ENCODE measurements around the gene RNF43. TPM values are rescaled to one million over a fixed set of nuclear protein-coding genes. Genes with fewer than 3 reads are reported as not detected.

The RNF43 gene
- total and polyA plus RNA-seq, 2 experiments from 2014 or later, result under 0.01 to 0.23 TPM

GRCh38 chr17:58412064-58412703, 5.2 kb downstream of the RNF43 start:
- DNase-seq, result no peak
- no peak overlapping the region for H2AFZ ChIP-seq
- H3F3A ChIP-seq (ENCODE audit: insufficient read depth), result no peaks in the 10 kb centered on the region
- WGBS, 2 experiments (ENCODE audit: low coverage in 1 of 2, low lambda C conversion rate in 2 of 2, missing lambda C conversion rate in 2 of 2), result 85% methylated on average over 1 of the region's 1 CpG
- H3K79me2 ChIP-seq (ENCODE audit: insufficient read depth), result no peaks in the 10 kb centered on the region
- no peaks in the 10 kb centered on the region for H3K27me3 ChIP-seq (replicated peaks; ENCODE audit: insufficient read depth)
- no peaks in the 10 kb centered on the region for H3K9me3 ChIP-seq (ENCODE audit: low read depth)
- no peak for TF ChIP-seq EZH2 (IDR thresholded peaks at IDR 0.05; ENCODE audit: insufficient read depth, poor library complexity, severe bottlenecking)
- TF ChIP-seq EZH2phosphoT487 (IDR thresholded peaks at IDR 0.05; ENCODE audit: insufficient read depth, low read depth), result no peak
- no peaks in the 10 kb centered on the region for H4K20me1 ChIP-seq (ENCODE audit: insufficient read depth)
- H3K9ac ChIP-seq, result no peak overlapping the region
- no peak overlapping the region for H3K4me2 ChIP-seq (ENCODE audit: unreplicated experiment)
- no peak overlapping the region for H3K4me3 ChIP-seq
- H3K27ac ChIP-seq, result no peak overlapping the region
- in situ Hi-C loops (cut with MboI), result no loop called here
- H3K4me1 ChIP-seq (ENCODE audit: insufficient read depth), result peaks cover 4% of the 10 kb centered on the region; the same call in 1 of the 2 replicates
- H3K9me2 ChIP-seq (ENCODE audit: insufficient read depth), result no peaks in the 10 kb centered on the region
- H3K36me3 ChIP-seq (ENCODE audit: low read depth), result no peaks in the 10 kb centered on the region

- H3K4me2 ChIP-seq (ENCODE audit: unreplicated experiment), result no peak overlapping the region
- H4K20me1 ChIP-seq (ENCODE audit: insufficient read depth), result no peaks in the 10 kb centered on the region
- H3K27ac ChIP-seq, result no peak overlapping the region
- H3K79me2 ChIP-seq (ENCODE audit: insufficient read depth), result no peaks in the 10 kb centered on the region
- no peaks in the 10 kb centered on the region for H3K9me3 ChIP-seq (ENCODE audit: low read depth)
- TF ChIP-seq EZH2phosphoT487 (IDR thresholded peaks at IDR 0.05; ENCODE audit: insufficient read depth, low read depth) (no peak), EZH2 (IDR thresholded peaks at IDR 0.05; ENCODE audit: insufficient read depth, poor library complexity, severe bottlenecking) (no peak)
- H3K36me3 ChIP-seq (ENCODE audit: low read depth), result no peaks in the 10 kb centered on the region
- in situ Hi-C loops (cut with MboI), result no loop called here
- H3K9ac ChIP-seq, result no peak overlapping the region
- peaks cover 4% of the 10 kb centered on the region; the same call in 1 of the 2 replicates for H3K4me1 ChIP-seq (ENCODE audit: insufficient read depth)
- peak; percentile 38 for DNase-seq
- no peaks in the 10 kb centered on the region for H3K9me2 ChIP-seq (ENCODE audit: insufficient read depth)
- H3F3A ChIP-seq (ENCODE audit: insufficient read depth), result no peaks in the 10 kb centered on the region
- H2AFZ ChIP-seq, result no peak overlapping the region
- no peak overlapping the region for H3K4me3 ChIP-seq
- H3K27me3 ChIP-seq (replicated peaks; ENCODE audit: insufficient read depth), result no peaks in the 10 kb centered on the region
- WGBS, 2 experiments (ENCODE audit: low coverage in 1 of 2, low lambda C conversion rate in 2 of 2, missing lambda C conversion rate in 2 of 2), result 35 to 36% methylated on average over 1 of the region's 1 CpG
Measured at GRCh38 chr17:58411408-58411894, 5.9 kb downstream of the RNF43 start.

- Histone ChIP-seq H3K9ac (no peak overlapping the region), H3K4me2 (ENCODE audit: unreplicated experiment) (no peak overlapping the region), H3K27ac (no peak overlapping the region), H3K36me3 (ENCODE audit: low read depth) (no peaks in the 10 kb centered on the region), H3F3A (ENCODE audit: insufficient read depth) (no peaks in the 10 kb centered on the region), H2AFZ (no peak overlapping the region), H3K4me3 (no peak overlapping the region), H3K27me3 (replicated peaks; ENCODE audit: insufficient read depth) (no peaks in the 10 kb centered on the region), H3K4me1 (ENCODE audit: insufficient read depth) (peaks cover 4% of the 10 kb centered on the region; the same call in 1 of the 2 replicates), H3K9me3 (ENCODE audit: low read depth) (no peaks in the 10 kb centered on the region), H3K9me2 (ENCODE audit: insufficient read depth) (no peaks in the 10 kb centered on the region), H3K79me2 (ENCODE audit: insufficient read depth) (no peaks in the 10 kb centered on the region), H4K20me1 (ENCODE audit: insufficient read depth) (no peaks in the 10 kb centered on the region)
- in situ Hi-C loops (cut with MboI), result no loop called here
- DNase-seq, result no peak
- TF ChIP-seq EZH2phosphoT487 (IDR thresholded peaks at IDR 0.05; ENCODE audit: insufficient read depth, low read depth), result no peak
- no peak for TF ChIP-seq EZH2 (IDR thresholded peaks at IDR 0.05; ENCODE audit: insufficient read depth, poor library complexity, severe bottlenecking)
Measured at GRCh38 chr17:58410714-58411407, 6.5 kb downstream of the RNF43 start.

GRCh38 chr17:58409432-58409831, 7.9 kb downstream of the RNF43 start:
- DNase-seq, result no peak
- Histone ChIP-seq H3K27ac (no peak overlapping the region), H3K9me3 (ENCODE audit: low read depth) (no peaks in the 10 kb centered on the region), H3K27me3 (replicated peaks; ENCODE audit: insufficient read depth) (no peaks in the 10 kb centered on the region), H3F3A (ENCODE audit: insufficient read depth) (no peaks in the 10 kb centered on the region), H3K4me1 (ENCODE audit: insufficient read depth) (peaks cover 4% of the 10 kb centered on the region; the same call in 1 of the 2 replicates), H3K9me2 (ENCODE audit: insufficient read depth) (no peaks in the 10 kb centered on the region), H4K20me1 (ENCODE audit: insufficient read depth) (no peaks in the 10 kb centered on the region), H2AFZ (no peak overlapping the region), H3K79me2 (ENCODE audit: insufficient read depth) (no peaks in the 10 kb centered on the region), H3K4me3 (no peak overlapping the region), H3K36me3 (ENCODE audit: low read depth) (no peaks in the 10 kb centered on the region), H3K4me2 (ENCODE audit: unreplicated experiment) (no peak overlapping the region), H3K9ac (no peak overlapping the region)
- in situ Hi-C loops (cut with MboI), result no loop called here
- no peak for TF ChIP-seq EZH2phosphoT487 (IDR thresholded peaks at IDR 0.05; ENCODE audit: insufficient read depth, low read depth)
- TF ChIP-seq EZH2 (IDR thresholded peaks at IDR 0.05; ENCODE audit: insufficient read depth, poor library complexity, severe bottlenecking), result no peak
- whole genome bisulfite sequencing, 2 experiments (ENCODE audit: low coverage in 1 of 2, low lambda C conversion rate in 2 of 2, missing lambda C conversion rate in 2 of 2), result 58 to 62% methylated on average over 5 of the region's 5 CpGs

All from GM23248 (cell line).